HepG2 (cell line): Measurements from ENCODE around the gene TUBG1. TPM values are rescaled to one million over a fixed set of nuclear protein-coding genes. Genes with fewer than 3 reads are reported as not detected.
A peak's percentile ranks its signal among the peaks of the same experiment; 100 is the strongest.

ENCODE experiments used
- ATRX ChIP-seq: sonication (generic); formaldehyde crosslinking; IDR thresholded peaks from 2 replicates; pipeline ENCODE4 v1.4.0; 2020; ENCODE audit warnings: missing genetic modification reagents, borderline replicate concordance
- EHMT2 ChIP-seq: fragments of 200-600 bp; sonication (generic); IDR thresholded peaks from 2 replicates; pipeline ENCODE4 v1.7.0; 2017; ENCODE audit warnings: antibody characterized with exemption, low read depth, low read length, borderline replicate concordance
- HOXD1 ChIP-seq: sonication (generic); formaldehyde crosslinking; IDR thresholded peaks from 2 replicates; pipeline ENCODE4 v1.5.0; 2020; ENCODE audit warnings: missing genetic modification reagents
- IKZF4 ChIP-seq: sonication (generic); formaldehyde crosslinking; IDR thresholded peaks from 2 replicates; pipeline ENCODE4 v1.5.1; 2020; ENCODE audit warnings: borderline replicate concordance, mild to moderate bottlenecking, low read depth, missing genetic modification reagents; ENCODE audit errors: not compliant biosample characterization
- KDM3A ChIP-seq: IDR thresholded peaks from 2 replicates; pipeline ENCODE4 v1.6.1; 2018; ENCODE audit warnings: low read depth, missing compliant biosample characterization
- MZF1 ChIP-seq: sonication (generic); formaldehyde crosslinking; IDR thresholded peaks from 2 replicates; pipeline ENCODE4 v1.8.1; 2023; ENCODE audit warnings: mild to moderate bottlenecking, missing genetic modification reagents, borderline replicate concordance
- PAXIP1 ChIP-seq: sonication (generic); formaldehyde crosslinking; conservative IDR thresholded peaks from 2 replicates; pipeline ENCODE4 v1.4.0; 2020; ENCODE audit warnings: mild to moderate bottlenecking, missing genetic modification reagents, moderate library complexity
- TP53 ChIP-seq: sonication (generic); formaldehyde crosslinking; conservative IDR thresholded peaks from 2 replicates; pipeline ENCODE4 v1.4.0; 2020; ENCODE audit warnings: missing genetic modification reagents
- TRAFD1 ChIP-seq: sonication (generic); formaldehyde crosslinking; IDR thresholded peaks from 2 replicates; pipeline ENCODE4 v1.5.1; 2020; ENCODE audit warnings: missing genetic modification reagents, mild to moderate bottlenecking, borderline replicate concordance
- ZFP37 ChIP-seq: sonication (generic); formaldehyde crosslinking; IDR thresholded peaks from 2 replicates; pipeline ENCODE4 v1.4.0; 2020; ENCODE audit warnings: missing genetic modification reagents, borderline replicate concordance
- ZNF224 ChIP-seq: sonication (generic); formaldehyde crosslinking; IDR thresholded peaks from 2 replicates; pipeline ENCODE4 v1.5.0; 2020; ENCODE audit warnings: mild to moderate bottlenecking, missing genetic modification reagents
- ZNF441 ChIP-seq: sonication (generic); formaldehyde crosslinking; IDR thresholded peaks from 2 replicates; pipeline ENCODE4 v1.7.0; 2021; ENCODE audit warnings: missing genetic modification reagents, borderline replicate concordance
- ZNF562 ChIP-seq: sonication (generic); formaldehyde crosslinking; IDR thresholded peaks from 2 replicates; pipeline ENCODE4 v1.8.0; 2022; ENCODE audit warnings: missing genetic modification reagents, borderline replicate concordance
- polyA plus RNA-seq, 8 experiments: library from polyadenylated mRNA; depleted of rRNA in 3 of 8; stranded (reverse) in 7 of 8; unstranded in 1 of 8; fragments of >200 nt; fragmentation: Illumina TruSeq in 4 of 8; extraction: Trizol in 4 of 8; gene quantifications; 2 replicates each; pipeline versions ENCODE4 v1.2.1 to v1.2.3, GENCODE V29; 2011 to 2016; ENCODE audit warnings: low read depth in 4 of 8, missing spikeins in 1 of 8, mixed read lengths in 1 of 8; ENCODE audit not compliant: insufficient read depth in 1 of 8
- total RNA-seq, 5 experiments: library from RNA; depleted of rRNA; stranded (reverse); fragments of >200 nt; fragmentation: Illumina TruSeq; extraction: Trizol; gene quantifications; 2 replicates each; pipeline ENCODE4 v1.2.3, GENCODE V29; 2016; ENCODE audit warnings: low read depth in 1 of 5
- TF ChIP-seq, protein P1 (sequence below): sonication (generic); formaldehyde crosslinking; IDR thresholded peaks from 2 replicates; pipeline ENCODE4 v1.4.0; 2020; ENCODE audit warnings: mild to moderate bottlenecking, missing genetic modification reagents

The TUBG1 gene
- total and polyA plus RNA-seq, 2 of the 13 experiments (the other 11 are each of a cell fraction or from before 2014, with no cell fraction given): 74.1 to 137 TPM

GRCh38 chr17:42577532-42578281, 31.8 kb upstream of the TUBG1 start, which contains the start of gene PSMC3IP (continued):
- TF ChIP-seq, protein P1, sequence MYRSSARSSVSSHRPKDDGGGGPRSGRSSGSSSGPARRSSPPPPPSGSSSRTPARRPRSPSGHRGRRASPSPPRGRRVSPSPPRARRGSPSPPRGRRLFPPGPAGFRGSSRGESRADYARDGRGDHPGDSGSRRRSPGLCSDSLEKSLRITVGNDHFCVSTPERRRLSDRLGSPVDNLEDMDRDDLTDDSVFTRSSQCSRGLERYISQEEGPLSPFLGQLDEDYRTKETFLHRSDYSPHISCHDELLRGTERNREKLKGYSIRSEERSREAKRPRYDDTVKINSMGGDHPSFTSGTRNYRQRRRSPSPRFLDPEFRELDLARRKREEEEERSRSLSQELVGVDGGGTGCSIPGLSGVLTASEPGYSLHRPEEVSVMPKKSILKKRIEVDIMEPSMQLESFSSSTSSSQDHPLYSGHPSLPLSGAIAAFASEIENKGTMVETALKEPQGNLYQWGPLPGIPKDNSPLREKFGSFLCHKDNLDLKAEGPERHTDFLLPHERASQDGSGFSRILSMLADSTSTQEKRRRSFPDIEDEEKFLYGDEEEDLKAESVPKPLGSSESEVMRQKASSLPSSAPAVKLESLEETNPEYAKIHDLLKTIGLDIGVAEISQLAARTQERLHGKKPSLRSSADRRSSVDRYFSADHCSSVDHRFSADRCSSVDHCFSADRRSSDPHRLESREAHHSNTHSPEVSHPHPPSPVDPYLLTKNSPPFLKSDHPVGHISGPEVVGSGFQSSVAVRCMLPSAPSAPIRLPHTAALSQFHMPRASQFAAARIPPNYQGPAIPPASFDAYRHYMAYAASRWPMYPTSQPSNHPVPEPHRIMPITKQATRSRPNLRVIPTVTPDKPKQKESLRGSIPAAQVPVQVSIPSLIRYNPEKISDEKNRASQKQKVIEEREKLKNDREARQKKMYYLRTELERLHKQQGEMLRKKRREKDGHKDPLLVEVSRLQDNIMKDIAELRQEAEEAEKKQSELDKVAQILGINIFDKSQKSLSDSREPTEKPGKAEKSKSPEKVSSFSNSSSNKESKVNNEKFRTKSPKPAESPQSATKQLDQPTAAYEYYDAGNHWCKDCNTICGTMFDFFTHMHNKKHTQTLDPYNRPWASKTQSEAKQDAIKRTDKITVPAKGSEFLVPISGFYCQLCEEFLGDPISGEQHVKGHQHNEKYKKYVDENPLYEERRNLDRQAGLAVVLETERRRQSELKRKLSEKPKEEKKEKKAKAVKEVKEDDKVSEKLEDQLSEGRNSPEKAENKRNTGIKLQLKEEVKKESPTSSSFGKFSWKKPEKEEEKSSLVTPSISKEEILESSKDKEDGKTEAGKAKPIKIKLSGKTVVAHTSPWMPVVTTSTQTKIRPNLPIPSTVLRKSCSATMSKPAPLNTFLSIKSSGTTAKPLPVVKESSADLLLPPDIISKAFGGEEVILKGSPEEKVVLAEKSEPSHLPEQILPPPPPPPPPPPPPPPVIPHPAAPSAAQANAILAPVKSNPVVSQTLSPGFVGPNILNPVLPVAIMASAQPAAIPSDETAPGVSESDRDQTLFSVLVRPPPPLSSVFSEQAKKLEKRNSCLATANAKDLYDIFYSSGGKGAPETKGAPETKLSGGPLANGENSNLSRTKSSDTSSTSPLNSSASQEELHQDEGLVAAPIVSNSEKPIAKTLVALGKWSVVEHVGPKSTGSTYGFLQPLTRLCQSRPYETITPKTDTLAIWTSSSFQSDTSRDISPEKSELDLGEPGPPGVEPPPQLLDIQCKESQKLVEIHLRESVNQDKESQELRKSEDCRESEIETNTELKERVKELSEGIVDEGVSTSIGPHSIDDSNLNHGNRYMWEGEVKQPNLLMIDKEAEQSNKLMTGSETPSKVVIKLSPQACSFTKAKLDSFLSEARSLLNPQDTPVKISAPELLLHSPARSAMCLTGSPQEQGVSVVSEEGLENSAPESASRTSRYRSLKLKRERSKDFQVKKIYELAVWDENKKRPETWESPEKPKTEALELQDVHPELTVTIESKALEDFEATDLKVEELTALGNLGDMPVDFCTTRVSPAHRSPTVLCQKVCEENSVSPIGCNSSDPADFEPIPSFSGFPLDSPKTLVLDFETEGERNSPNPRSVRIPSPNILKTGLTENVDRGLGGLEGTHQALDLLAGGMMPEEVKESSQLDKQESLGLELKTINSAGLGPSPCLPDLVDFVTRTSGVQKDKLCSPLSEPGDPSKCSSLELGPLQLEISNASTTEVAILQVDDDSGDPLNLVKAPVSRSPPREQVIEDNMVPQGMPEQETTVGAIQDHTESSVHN: peak; percentile 86
- TF ChIP-seq ZFP37 (CRISPR knock-in tag) (no peak), ATRX (no peak), ZNF441 (CRISPR knock-in tag) (peak; percentile 71; the same call in 1 of the 2 replicates), TRAFD1 (CRISPR knock-in tag) (peak; percentile 93; the same call in 1 of the 2 replicates), EHMT2 (no peak), TP53 (peak; percentile 90; the same call in 1 of the 2 replicates), HOXD1 (CRISPR knock-in tag) (no peak), KDM3A (CRISPR knock-in tag) (peak; percentile 56; the same call in 1 of the 2 replicates), IKZF4 (CRISPR knock-in tag) (peak; percentile 73), PAXIP1 (CRISPR knock-in tag) (peak; percentile 33), ZNF224 (CRISPR knock-in tag) (peak; percentile 95), ZNF562 (CRISPR knock-in tag) (no peak), MZF1 (CRISPR knock-in tag) (no peak)
